ENCODE measurements around the gene TWIST1.

TWIST1 gene

DNA sequence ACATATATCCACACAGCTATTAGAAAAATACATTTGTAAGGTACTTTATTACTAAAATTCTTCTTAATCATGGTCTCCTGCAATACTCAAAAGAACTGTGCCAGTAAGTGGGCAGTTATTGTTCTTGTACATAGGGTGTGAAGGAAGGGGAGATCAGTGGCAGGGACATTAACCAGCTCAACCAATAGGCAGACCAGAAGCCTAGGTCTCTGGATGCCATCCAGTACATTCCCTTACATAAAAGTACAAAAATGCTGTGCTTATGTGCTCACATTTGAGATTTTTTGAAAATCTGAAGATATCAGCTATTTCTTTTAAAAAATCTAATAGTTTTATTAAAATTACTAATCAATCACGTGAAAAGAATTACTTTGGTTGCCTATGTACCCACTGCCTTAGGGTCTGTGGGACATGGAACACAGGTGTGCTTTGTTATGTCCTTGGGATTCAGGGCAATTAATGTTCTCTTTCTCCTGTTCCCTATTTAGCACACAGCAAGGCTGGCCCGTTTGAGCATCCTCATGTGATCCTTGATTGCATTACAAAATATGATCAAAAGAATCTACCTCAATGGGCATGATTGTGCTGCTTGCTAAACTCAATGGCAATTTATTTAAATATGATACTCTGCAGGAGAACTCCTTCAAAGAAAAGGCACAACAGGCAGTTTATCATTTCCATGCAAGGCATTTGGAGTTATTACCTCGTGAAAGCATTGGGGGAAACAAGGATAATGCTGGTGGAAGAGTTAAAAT is 22.7 kb downstream of the TWIST1 start:
- H3K4me3 ChIP-seq (ENCODE audit: low read depth, low read length): no peak overlapping the region
- no peak for DNase-seq (ENCODE audit: low read depth)
- TF ChIP-seq, protein P1, sequence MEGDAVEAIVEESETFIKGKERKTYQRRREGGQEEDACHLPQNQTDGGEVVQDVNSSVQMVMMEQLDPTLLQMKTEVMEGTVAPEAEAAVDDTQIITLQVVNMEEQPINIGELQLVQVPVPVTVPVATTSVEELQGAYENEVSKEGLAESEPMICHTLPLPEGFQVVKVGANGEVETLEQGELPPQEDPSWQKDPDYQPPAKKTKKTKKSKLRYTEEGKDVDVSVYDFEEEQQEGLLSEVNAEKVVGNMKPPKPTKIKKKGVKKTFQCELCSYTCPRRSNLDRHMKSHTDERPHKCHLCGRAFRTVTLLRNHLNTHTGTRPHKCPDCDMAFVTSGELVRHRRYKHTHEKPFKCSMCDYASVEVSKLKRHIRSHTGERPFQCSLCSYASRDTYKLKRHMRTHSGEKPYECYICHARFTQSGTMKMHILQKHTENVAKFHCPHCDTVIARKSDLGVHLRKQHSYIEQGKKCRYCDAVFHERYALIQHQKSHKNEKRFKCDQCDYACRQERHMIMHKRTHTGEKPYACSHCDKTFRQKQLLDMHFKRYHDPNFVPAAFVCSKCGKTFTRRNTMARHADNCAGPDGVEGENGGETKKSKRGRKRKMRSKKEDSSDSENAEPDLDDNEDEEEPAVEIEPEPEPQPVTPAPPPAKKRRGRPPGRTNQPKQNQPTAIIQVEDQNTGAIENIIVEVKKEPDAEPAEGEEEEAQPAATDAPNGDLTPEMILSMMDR (IDR thresholded peaks at IDR 0.05; ENCODE audit: low read depth, low read length): no peak
- TF ChIP-seq POLR2A (IDR thresholded peaks at IDR 0.05; ENCODE audit: extremely low read depth, insufficient read length): no peak
- TF ChIP-seq, protein P2, sequence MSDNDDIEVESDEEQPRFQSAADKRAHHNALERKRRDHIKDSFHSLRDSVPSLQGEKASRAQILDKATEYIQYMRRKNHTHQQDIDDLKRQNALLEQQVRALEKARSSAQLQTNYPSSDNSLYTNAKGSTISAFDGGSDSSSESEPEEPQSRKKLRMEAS (IDR thresholded peaks at IDR 0.05; ENCODE audit: low read depth, low read length): no peak
- no peak for TF ChIP-seq MYC (IDR thresholded peaks at IDR 0.05; ENCODE audit: low read depth, low read length)

DNA sequence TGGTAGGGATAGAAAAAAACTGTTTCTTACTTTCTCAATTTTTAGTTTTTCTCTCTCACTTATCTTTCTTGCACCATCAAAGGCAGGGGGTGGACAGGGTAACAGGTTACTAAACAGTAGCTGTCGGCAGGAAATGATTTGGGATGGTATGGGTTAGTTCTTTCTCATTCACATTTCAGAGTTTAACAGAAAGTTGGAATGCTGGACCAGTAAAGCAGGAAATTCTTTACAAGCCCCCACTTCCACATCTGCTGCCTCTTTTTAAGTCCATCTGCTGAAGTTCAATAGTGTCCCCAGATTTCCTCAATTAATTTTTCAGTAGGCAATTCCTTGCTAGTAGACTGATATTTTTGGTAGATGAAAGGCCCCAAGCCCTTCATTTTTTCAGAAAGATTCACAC is 23.3 kb downstream of the TWIST1 start:
- DNase-seq (ENCODE audit: low read depth): no peak
- H3K4me3 ChIP-seq (ENCODE audit: low read depth, low read length): no peak overlapping the region
- TF ChIP-seq, protein P2 (IDR thresholded peaks at IDR 0.05; ENCODE audit: low read depth, low read length): no peak
- TF ChIP-seq, protein P1 (IDR thresholded peaks at IDR 0.05; ENCODE audit: low read depth, low read length): no peak
- TF ChIP-seq POLR2A (IDR thresholded peaks at IDR 0.05; ENCODE audit: extremely low read depth, insufficient read length) (no peak), MYC (IDR thresholded peaks at IDR 0.05; ENCODE audit: low read depth, low read length) (no peak)

DNA sequence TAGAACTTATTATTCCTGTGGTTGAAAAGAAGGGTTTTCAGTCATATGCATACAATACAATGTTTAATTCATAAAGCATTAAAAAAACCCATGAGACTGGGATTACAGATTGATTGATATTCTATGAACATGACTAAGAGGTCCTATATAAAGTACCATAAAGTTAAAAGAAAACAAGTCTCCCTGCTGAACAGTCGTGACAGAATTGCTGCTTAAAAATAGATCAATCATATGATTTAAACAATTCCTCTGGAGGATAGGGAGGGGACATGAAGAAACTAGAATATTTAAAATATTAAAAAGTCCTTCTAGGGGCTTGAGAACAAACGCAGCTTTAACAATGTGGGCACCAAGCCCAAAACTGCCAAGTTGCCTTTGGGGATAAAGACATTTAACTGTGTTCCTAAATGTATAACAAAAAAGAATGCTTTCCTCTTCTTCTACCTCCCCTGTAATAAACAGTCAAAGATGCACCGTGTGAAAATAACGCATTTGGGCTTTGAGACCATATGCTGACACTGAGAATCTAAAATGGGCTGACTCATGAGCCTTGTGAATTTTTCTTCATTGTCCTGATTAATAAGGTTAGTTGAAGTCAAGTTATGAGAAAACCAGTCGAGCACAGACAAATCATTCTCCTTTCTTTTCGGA is 25.8 kb downstream of the TWIST1 start:
- no peak for TF ChIP-seq POLR2A (IDR thresholded peaks at IDR 0.05; ENCODE audit: extremely low read depth, insufficient read length)
- DNase-seq (ENCODE audit: low read depth): no peak
- H3K4me3 ChIP-seq (ENCODE audit: low read depth, low read length): no peak overlapping the region

DNA sequence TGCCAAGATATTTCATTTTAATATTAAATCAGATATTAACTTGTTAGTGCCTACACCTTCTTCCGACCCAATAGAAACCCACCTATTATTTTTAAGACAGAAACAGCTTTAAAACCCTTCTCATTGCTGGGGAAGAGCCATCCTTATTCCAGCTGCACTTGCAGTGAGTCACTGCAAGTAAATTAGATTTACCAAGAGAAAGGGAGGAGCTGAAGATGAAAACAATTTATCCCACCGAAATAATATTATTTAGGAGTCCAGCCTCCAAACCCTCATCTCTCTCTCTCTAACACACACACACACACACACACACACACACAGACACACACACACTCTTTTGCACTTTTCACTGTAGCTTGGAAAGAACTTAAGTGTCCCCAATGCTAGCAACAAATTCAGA is 26.9 kb downstream of the TWIST1 start:
- DNase-seq (ENCODE audit: low read depth): no peak
- TF ChIP-seq, protein P1 (IDR thresholded peaks at IDR 0.05; ENCODE audit: low read depth, low read length): no peak
- TF ChIP-seq, protein P2 (IDR thresholded peaks at IDR 0.05; ENCODE audit: low read depth, low read length): no peak
- TF ChIP-seq MYC (IDR thresholded peaks at IDR 0.05; ENCODE audit: low read depth, low read length): no peak
- H3K4me3 ChIP-seq (ENCODE audit: low read depth, low read length): no peak overlapping the region

DNA sequence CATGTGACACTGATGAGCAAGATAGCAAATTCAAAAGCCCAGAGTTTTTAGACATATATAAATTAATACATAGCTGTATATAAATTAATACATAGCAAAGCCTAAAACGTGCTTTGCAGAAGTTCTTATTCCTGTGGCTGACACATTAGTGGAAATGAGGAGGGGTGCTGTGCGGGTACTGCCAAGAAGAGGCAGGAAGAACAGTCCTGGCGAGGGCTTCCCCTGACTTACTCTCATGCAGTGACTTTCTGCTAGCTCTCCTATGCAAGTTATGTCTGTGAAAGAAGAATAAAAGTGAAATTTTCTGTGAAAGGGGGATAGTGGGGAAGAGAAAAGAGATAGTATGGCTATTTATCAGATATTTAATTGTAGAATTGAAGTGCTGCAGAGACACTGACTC is 27.6 kb downstream of the TWIST1 start:
- no peak for DNase-seq (ENCODE audit: low read depth)
- no peak overlapping the region for H3K4me3 ChIP-seq (ENCODE audit: low read depth, low read length)
- no peak for TF ChIP-seq POLR2A (IDR thresholded peaks at IDR 0.05; ENCODE audit: extremely low read depth, insufficient read length)
- TF ChIP-seq, protein P2 (IDR thresholded peaks at IDR 0.05; ENCODE audit: low read depth, low read length): no peak
- TF ChIP-seq, protein P1 (IDR thresholded peaks at IDR 0.05; ENCODE audit: low read depth, low read length): no peak

DNA sequence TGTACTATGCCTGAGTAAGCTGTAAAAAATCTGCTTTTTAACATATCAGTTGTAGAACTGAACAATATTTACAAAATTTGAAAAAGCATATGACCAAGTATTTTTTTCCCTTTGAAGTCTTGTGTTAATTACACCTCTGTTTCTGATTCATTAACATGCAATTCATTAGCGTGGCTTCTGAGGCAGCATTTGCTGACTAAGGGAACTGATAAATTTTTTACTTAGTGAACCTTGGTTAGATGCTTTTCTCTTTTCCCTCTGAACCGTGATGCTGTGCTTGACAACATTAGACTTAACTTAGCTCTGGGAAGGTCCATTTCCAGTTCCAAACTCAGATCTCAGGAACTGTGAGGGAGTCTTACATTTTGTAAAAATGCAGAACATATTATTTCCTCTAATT is 28.1 kb downstream of the TWIST1 start:
- DNase-seq (ENCODE audit: low read depth): no peak
- H3K4me3 ChIP-seq (ENCODE audit: low read depth, low read length): no peak overlapping the region
- TF ChIP-seq, protein P2 (IDR thresholded peaks at IDR 0.05; ENCODE audit: low read depth, low read length): no peak
- TF ChIP-seq MYC (IDR thresholded peaks at IDR 0.05; ENCODE audit: low read depth, low read length): no peak
- no peak for TF ChIP-seq POLR2A (IDR thresholded peaks at IDR 0.05; ENCODE audit: extremely low read depth, insufficient read length)
- TF ChIP-seq, protein P1 (IDR thresholded peaks at IDR 0.05; ENCODE audit: low read depth, low read length): no peak
